HepG2 (cell line): ENCODE results near the gene MACROD2. TPM values are rescaled to one million over a fixed set of nuclear protein-coding genes. Genes with fewer than 3 reads are reported as not detected.

Source experiments
- ATAC-seq: fragments of 200-7000 bp; cut with Tn5 transposase; 3 replicates; pipeline ENCODE4 v1.9.1; 2020; ENCODE audit warnings: mild to moderate bottlenecking, moderate library complexity
- BruUV-seq: library from RNA; stranded (reverse); fragments of 400-500 nt; replicated peaks from 2 replicates; lab custom pipeline; 2021; lab: Mats Ljungman, UMichigan
- CTCF ChIA-PET: fragments of 300-600 bp; formaldehyde crosslinking; extraction: SDS; loops from one replicate; lab custom pipeline; 2021; ENCODE audit warnings: low total read pairs, inconsistent platforms, low intra/inter-chr PET ratio; lab: Yijun Ruan, JAX
- POLR2A ChIA-PET: fragments of 350-600 bp; sonication (Branson Sonifier 250); formaldehyde crosslinking; loops from one replicate; lab custom pipeline; 2020; ENCODE audit warnings: antibody characterized with exemption, inconsistent platforms; lab: Yijun Ruan, JAX
- DNase-seq: peaks from one replicate; pipeline ENCODE4 v3.0.0-alpha.2; 2015; ENCODE audit warnings: low spot score
- FAIRE-seq: peaks from 3 replicates; lab custom pipeline; 2011; peaks lifted over from hg19 to GRCh38; lab: Jason Lieb, UNC
- H2AFZ ChIP-seq: one replicate; pipeline ENCODE4 v1.6.1; 2011; ENCODE audit warnings: low read length, inconsistent platforms
- H3K27ac ChIP-seq: fragments of 300-600 bp; 3 replicates; pipeline ENCODE4 v1.8.0; 2011; ENCODE audit warnings: mixed run types, mild to moderate bottlenecking, mixed read lengths, low read length, inconsistent platforms; ENCODE audit not compliant: insufficient read depth; ENCODE audit errors: extremely low read length
- H3K27me3 ChIP-seq, 2 experiments: fragments of 200-600 bp in 1 of 2; 2 replicates in 1 of 2; 3 replicates in 1 of 2; pipeline versions ENCODE4 v1.6.0 to v1.8.0; 2011; ENCODE audit warnings: low read length in 2 of 2, mild to moderate bottlenecking in 2 of 2, moderate library complexity in 2 of 2, inconsistent platforms in 1 of 2; ENCODE audit not compliant: insufficient read depth in 2 of 2, control insufficient read depth in 1 of 2
- H3K36me3 ChIP-seq, 2 experiments: fragments of 200-600 bp in 1 of 2; replicated peaks in 1 of 2; 2 replicates in 1 of 2; 3 replicates in 1 of 2; pipeline versions ENCODE4 v1.5.1 to v1.8.0; 2011; ENCODE audit warnings: low read length in 2 of 2, inconsistent platforms in 1 of 2; ENCODE audit not compliant: insufficient read depth in 2 of 2, control insufficient read depth in 1 of 2
- H3K4me1 ChIP-seq: 2 replicates; pipeline ENCODE4 v1.5.1; 2012; ENCODE audit warnings: low read length, inconsistent platforms; ENCODE audit not compliant: insufficient read depth
- H3K4me2 ChIP-seq: 2 replicates; pipeline ENCODE4 v1.6.0; 2011; ENCODE audit warnings: low read depth, low read length, inconsistent platforms
- H3K4me3 ChIP-seq, 3 experiments: fragments of 200-600 bp in 1 of 3; sonication (generic), shearing (Covaris generic) in 1 of 3; replicated peaks in 1 of 3; 2 replicates each; pipeline ENCODE4 v1.5.1; 2011 to 2016; ENCODE audit warnings: low read length in 3 of 3, inconsistent platforms in 2 of 3, low read depth in 2 of 3, mild to moderate bottlenecking in 2 of 3, control low read depth in 1 of 3, mixed read lengths in 1 of 3; ENCODE audit not compliant: insufficient read depth in 1 of 3
- H3K79me2 ChIP-seq: one replicate; pipeline ENCODE4 v1.6.1; 2011; ENCODE audit warnings: low read length, inconsistent platforms; ENCODE audit not compliant: insufficient read depth
- H3K9ac ChIP-seq: 2 replicates; pipeline ENCODE4 v1.6.0; 2011; ENCODE audit warnings: mild to moderate bottlenecking, low read depth, low read length, inconsistent platforms; ENCODE audit not compliant: insufficient read depth
- H3K9me3 ChIP-seq: 2 replicates; pipeline ENCODE4 v1.5.1; 2012; ENCODE audit warnings: mild to moderate bottlenecking, low read length
- H4K20me1 ChIP-seq: 2 replicates; pipeline ENCODE4 v1.6.0; 2011; ENCODE audit warnings: inconsistent platforms, mild to moderate bottlenecking, low read length, moderate library complexity; ENCODE audit not compliant: insufficient read depth
- KDM2A ChIP-seq: sonication (generic); formaldehyde crosslinking; IDR thresholded peaks from 2 replicates; pipeline ENCODE4 v1.4.0; 2020; ENCODE audit warnings: low read depth, missing genetic modification reagents, borderline replicate concordance
- SP140L ChIP-seq: sonication (generic); formaldehyde crosslinking; IDR thresholded peaks from 2 replicates; pipeline ENCODE4 v1.4.0; 2020; ENCODE audit warnings: missing genetic modification reagents, borderline replicate concordance
- ZBTB37 ChIP-seq: sonication (generic); formaldehyde crosslinking; IDR thresholded peaks from 2 replicates; pipeline ENCODE4 v1.4.0; 2020; ENCODE audit warnings: mild to moderate bottlenecking, missing genetic modification reagents
- ZMAT5 ChIP-seq: sonication (generic); formaldehyde crosslinking; IDR thresholded peaks from 2 replicates; pipeline ENCODE4 v1.5.0; 2020; ENCODE audit warnings: mild to moderate bottlenecking, low read depth, missing genetic modification reagents, borderline replicate concordance
- ZNF326 ChIP-seq: sonication (generic); formaldehyde crosslinking; IDR thresholded peaks from 2 replicates; pipeline ENCODE4 v1.4.0; 2020; ENCODE audit warnings: missing genetic modification reagents, borderline replicate concordance
- ZNF33B ChIP-seq: sonication (generic); formaldehyde crosslinking; IDR thresholded peaks from 2 replicates; pipeline ENCODE4 v1.5.1; 2020; ENCODE audit warnings: mild to moderate bottlenecking, missing genetic modification reagents
- ZNF556 ChIP-seq: sonication (generic); formaldehyde crosslinking; IDR thresholded peaks from 2 replicates; pipeline ENCODE4 v1.4.0; 2020; ENCODE audit warnings: mild to moderate bottlenecking, missing genetic modification reagents, borderline replicate concordance
- ZNF709 ChIP-seq: sonication (generic); formaldehyde crosslinking; IDR thresholded peaks from 2 replicates; pipeline ENCODE4 v1.5.0; 2020; ENCODE audit warnings: mild to moderate bottlenecking, missing genetic modification reagents
- ZNF746 ChIP-seq: sonication (generic); formaldehyde crosslinking; IDR thresholded peaks from 2 replicates; pipeline ENCODE4 v1.8.0; 2022; ENCODE audit warnings: mild to moderate bottlenecking, missing genetic modification reagents
- ZNF841 ChIP-seq: sonication (generic); formaldehyde crosslinking; IDR thresholded peaks from 2 replicates; pipeline ENCODE4 v1.8.1; 2023; ENCODE audit warnings: missing genetic modification reagents, borderline replicate concordance
- ZSCAN21 ChIP-seq: sonication (generic); formaldehyde crosslinking; IDR thresholded peaks from 2 replicates; pipeline ENCODE4 v1.8.0; 2022; ENCODE audit warnings: mild to moderate bottlenecking, missing genetic modification reagents, moderate library complexity, borderline replicate concordance
- WGBS: methylation state at CpG from one replicate; pipeline ENCODE4 v1.1.6; 2017; ENCODE audit warnings: low lambda C conversion rate; 5-methylcytosine and 5-hydroxymethylcytosine counted together
- in situ Hi-C: cut with HindIII; loops from 2 replicates; pipeline ENCODE4 v1.10.0; 2017; ENCODE audit warnings: low pct_unique_long_range_greater_than_20kb; ENCODE audit not compliant: extremely low pct_ligation_motif_present
- intact Hi-C: fragments of 100-400 bp; cut with micrococcal nuclease; formaldehyde crosslinking; loops from one replicate; pipeline ENCODE4 v1.10.0; 2022; ENCODE audit not compliant: unreplicated experiment
- polyA plus RNA-seq, 8 experiments: library from polyadenylated mRNA; depleted of rRNA in 3 of 8; stranded (reverse) in 7 of 8; unstranded in 1 of 8; fragments of >200 nt; fragmentation: Illumina TruSeq in 4 of 8; extraction: Trizol in 4 of 8; gene quantifications; 2 replicates each; pipeline versions ENCODE4 v1.2.1 to v1.2.3, GENCODE V29; 2011 to 2016; ENCODE audit warnings: low read depth in 4 of 8, missing spikeins in 1 of 8, mixed read lengths in 1 of 8; ENCODE audit not compliant: insufficient read depth in 1 of 8
- total RNA-seq, 5 experiments: library from RNA; depleted of rRNA; stranded (reverse); fragments of >200 nt; fragmentation: Illumina TruSeq; extraction: Trizol; gene quantifications; 2 replicates each; pipeline ENCODE4 v1.2.3, GENCODE V29; 2016; ENCODE audit warnings: low read depth in 1 of 5

MACROD2 gene
- total and polyA plus RNA-seq, 2 of the 13 experiments (the other 11 are each of a cell fraction or from before 2014, with no cell fraction given) = 0.13 to 0.51 TPM

GRCh38 chr20:15567219-15567618, 1571.9 kb downstream of the MACROD2 start:
- no peak for ATAC-seq
- intact Hi-C loops = no loop called here
- Histone ChIP-seq H3K9me3 (peaks cover 85% of the 10 kb centered on the region), H3K36me3 (no peaks in the 10 kb centered on the region), H2AFZ (no peak overlapping the region), H3K27ac (no peak overlapping the region), H4K20me1 (no peaks in the 10 kb centered on the region), H3K27me3 (no peaks in the 10 kb centered on the region), H3K4me3 (no peak overlapping the region), H3K9ac (no peak overlapping the region), H3K4me2 (no peak overlapping the region), H3K4me1 (no peaks in the 10 kb centered on the region), H3K79me2 (no peaks in the 10 kb centered on the region)
- ChIA-PET CTCF (no interaction called here), POLR2A (no interaction called here)
- no peak for TF ChIP-seq ZBTB37
- no peak for TF ChIP-seq ZMAT5 (CRISPR knock-in tag)
- no peak for TF ChIP-seq ZSCAN21
- TF ChIP-seq ZNF326 (CRISPR knock-in tag) = no peak
- no peak for TF ChIP-seq KDM2A (CRISPR knock-in tag)
- no peak for TF ChIP-seq ZNF746 (CRISPR knock-in tag)
- TF ChIP-seq ZNF709 (CRISPR knock-in tag) = no peak
- no peak for TF ChIP-seq ZNF33B (CRISPR knock-in tag)
- TF ChIP-seq ZNF841 (CRISPR knock-in tag) = no peak
- no peak for TF ChIP-seq ZNF556 (CRISPR knock-in tag)
- no peak for TF ChIP-seq SP140L (CRISPR knock-in tag)
- no peak for FAIRE-seq
- in situ Hi-C loops = no loop called here
- DNase-seq = no peak
- WGBS = 28% methylated on average over 4 of the region's 4 CpGs
- no TSS peak for BruUV-seq
